GM18498 (cell line): ENCODE measurements around the gene USP5.

Experiments used
- ATAC-seq: cut with Tn5 transposase; IDR thresholded peaks from one replicate; pipeline ENCODE4 v1.9.1; 2021; ENCODE audit warnings: mild to moderate bottlenecking, moderate library complexity; ENCODE audit not compliant: unreplicated experiment

The USP5 gene

DNA sequence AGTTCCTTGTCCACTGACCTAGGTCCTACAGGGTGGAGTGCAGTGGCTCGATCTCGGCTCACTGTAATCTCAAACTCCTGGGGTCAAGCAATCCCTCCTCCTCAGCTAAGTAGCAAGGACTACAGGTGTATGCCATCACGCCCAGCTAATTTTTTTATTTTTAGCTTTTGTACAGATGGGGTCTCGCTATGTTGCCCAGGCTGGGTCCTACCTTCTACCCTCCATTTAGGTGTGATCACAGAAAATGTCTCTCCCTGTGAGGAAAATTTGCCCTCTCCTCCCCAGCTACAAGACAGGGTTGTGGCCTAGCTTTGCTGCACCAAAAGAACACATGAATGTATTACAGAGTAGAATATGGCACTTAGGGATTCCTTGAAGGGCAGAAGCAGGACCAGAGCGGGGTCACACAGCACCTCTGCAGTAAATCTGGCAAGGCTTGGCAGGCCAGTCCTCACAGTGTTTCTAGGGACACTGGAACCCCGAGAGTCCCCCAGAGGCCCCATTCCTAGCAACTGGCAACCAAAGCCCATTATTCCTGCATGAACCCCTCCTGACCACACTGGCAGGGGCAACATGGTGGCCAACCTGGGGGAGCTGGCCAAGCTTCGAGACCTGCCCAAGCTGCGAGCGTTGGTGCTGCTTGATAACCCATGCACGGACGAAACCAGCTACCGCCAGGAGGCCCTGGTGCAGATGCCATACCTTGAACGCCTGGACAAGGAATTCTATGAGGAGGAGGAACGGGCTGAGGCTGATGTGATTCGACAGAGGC, 60.4 kb downstream of the USP5 start:
- ATAC-seq, result no peak

DNA sequence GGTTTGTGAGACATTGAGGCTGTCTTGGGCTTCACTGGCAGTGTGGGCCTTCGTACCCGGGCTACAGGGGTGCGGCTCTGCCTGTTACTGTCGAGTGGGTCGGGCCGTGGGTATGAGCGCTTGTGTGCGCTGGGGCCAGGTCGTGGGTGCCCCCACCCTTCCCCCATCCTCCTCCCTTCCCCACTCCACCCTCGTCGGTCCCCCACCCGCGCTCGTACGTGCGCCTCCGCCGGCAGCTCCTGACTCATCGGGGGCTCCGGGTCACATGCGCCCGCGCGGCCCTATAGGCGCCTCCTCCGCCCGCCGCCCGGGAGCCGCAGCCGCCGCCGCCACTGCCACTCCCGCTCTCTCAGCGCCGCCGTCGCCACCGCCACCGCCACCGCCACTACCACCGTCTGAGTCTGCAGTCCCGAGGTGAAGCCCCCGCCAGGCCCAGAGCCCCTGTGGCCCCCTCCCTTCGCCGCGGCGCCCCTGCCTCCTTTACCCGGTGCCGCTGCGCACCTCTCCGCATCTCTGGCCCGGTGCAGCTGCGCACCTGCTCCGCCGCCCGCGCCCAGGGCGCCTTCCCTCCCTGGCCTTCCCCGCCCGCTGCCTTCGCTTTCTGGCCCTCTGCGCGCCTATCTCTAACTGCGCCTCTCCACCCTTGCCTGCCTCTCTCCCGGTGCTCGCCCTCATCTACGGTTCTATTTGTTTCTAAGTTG, 62.4 kb downstream of the USP5 start, which contains the start of gene ENO2:
Gene ENO2, plus strand, starts transcription at position 335 of the 701 bp plus-strand sequence. CDS start 1,253 bp downstream, outside the sequence.
- peak; percentile 75 for ATAC-seq

DNA sequence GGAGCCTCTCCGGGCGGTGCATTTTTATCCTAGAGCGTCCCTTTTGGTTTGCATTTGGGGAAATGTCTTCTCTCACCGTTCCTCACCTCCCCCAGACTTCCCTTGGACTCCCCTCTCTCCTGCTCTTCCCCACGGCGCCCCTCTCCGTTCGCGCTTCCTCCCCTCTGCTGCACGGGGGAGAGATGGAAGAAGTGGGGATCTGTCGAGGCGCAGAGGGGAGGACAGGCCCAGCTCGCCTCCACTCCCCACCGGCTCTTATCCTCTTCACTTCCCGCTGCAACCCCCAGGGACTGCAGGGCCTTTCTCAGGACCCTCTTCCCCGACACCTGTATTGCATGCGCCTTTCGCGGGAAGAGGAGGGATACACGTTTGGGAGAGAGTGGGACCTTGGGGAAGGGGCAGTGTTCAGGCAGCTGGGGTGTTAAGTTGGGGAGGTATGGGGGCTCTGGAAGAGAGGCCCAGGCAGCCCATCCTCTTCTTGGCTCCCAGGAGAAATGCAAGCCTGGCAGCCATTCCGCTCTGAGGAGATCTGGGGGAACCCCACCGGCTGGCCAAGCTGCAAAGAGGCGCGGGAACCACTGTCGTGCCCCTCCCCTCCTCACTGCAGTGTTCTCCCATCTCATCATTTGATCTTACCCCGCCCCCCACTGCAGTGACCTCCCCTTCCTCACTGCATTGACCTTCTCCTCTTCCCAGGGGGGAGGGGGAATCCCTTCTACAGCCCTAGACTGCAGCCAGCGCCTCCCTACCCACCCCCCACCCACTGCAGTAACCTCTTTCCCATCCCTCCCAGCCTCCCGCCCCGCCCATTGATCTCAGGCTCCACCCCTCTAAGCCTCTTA, 63.2 kb downstream of the USP5 start:
- ATAC-seq, result no peak

DNA sequence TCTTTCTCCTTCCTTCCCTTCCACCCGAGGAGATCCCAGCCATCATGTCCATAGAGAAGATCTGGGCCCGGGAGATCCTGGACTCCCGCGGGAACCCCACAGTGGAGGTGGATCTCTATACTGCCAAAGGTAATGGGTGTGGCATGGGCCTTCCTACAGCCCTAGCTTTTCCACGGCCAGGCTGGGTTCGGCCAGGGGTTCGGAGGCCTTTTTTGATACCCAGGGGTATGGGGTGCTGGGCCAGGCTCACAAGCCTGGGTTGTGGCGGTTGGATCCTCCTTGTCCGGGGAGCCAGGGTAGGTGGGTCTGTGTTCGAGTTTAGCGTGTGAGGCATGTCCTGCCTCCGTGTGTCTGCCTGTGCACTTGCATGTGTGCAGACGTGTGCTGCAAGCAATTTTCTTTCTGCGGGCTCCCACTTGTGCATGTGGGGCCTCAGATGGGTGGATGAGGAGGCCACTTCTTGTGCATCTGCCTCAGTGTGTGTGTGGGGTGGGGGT, 63.9 kb downstream of the USP5 start:
- no peak for ATAC-seq
